Measurements from ENCODE around the gene DOCK1.

Gene DOCK1

GRCh38 chr10:127179612-127180250 is 274.5 kb downstream of the DOCK1 start:
- ATAC-seq (replicated peaks) = no peak
- peaks cover 0 to 3% of the 10 kb centered on the region in 2 donors for H3K9me3 Mint-ChIP-seq

GRCh38 chr10:127182161-127182560 is 276.9 kb downstream of the DOCK1 start:
- ATAC-seq (replicated peaks) = no peak

More at GRCh38 chr10:127179612-127180250, 274.5 kb downstream of the DOCK1 start:
- Mint-ChIP-seq H3K27ac (no peak overlapping the region), H3K36me3 (ENCODE audit: insufficient read depth) (no peaks in the 10 kb centered on the region), H3K4me3 (no peak overlapping the region), H3K27me3 (peaks cover 9 to 21% of the 10 kb centered on the region in 2 donors), H3K4me1 (ENCODE audit: low read depth in 2 of 2) (no peaks in the 10 kb centered on the region)
- no peak for DNase-seq

GRCh38 chr10:127184582-127184981 is 279.4 kb downstream of the DOCK1 start:
- Mint-ChIP-seq H3K9me3 (peaks cover 0 to 6% of the 10 kb centered on the region in 2 donors), H3K36me3 (ENCODE audit: insufficient read depth) (no peaks in the 10 kb centered on the region), H3K27ac (no peak overlapping the region), H3K4me1 (ENCODE audit: low read depth in 2 of 2) (no peaks in the 10 kb centered on the region), H3K4me3 (no peak overlapping the region), H3K27me3 (peaks cover 12 to 14% of the 10 kb centered on the region in 2 donors)
- DNase-seq = no peak
- ATAC-seq (replicated peaks) = no peak

More at GRCh38 chr10:127182161-127182560, 276.9 kb downstream of the DOCK1 start:
- H3K4me1 Mint-ChIP-seq (ENCODE audit: low read depth in 2 of 2) = no peaks in the 10 kb centered on the region
- no peak overlapping the region for H3K4me3 Mint-ChIP-seq
- no peak overlapping the region for H3K27ac Mint-ChIP-seq
- no peaks in the 10 kb centered on the region for H3K36me3 Mint-ChIP-seq (ENCODE audit: insufficient read depth)
- H3K9me3 Mint-ChIP-seq = peaks cover 0 to 5% of the 10 kb centered on the region in 2 donors
- H3K27me3 Mint-ChIP-seq = peaks cover 9 to 21% of the 10 kb centered on the region in 2 donors
- DNase-seq = no peak

- H3K27me3 Mint-ChIP-seq = peaks cover 14 to 23% of the 10 kb centered on the region in 2 donors
- DNase-seq (no peak), ATAC-seq (replicated peaks) (no peak)
- no peaks in the 10 kb centered on the region for H3K36me3 Mint-ChIP-seq (ENCODE audit: insufficient read depth)
- no peaks in the 10 kb centered on the region for H3K4me1 Mint-ChIP-seq (ENCODE audit: low read depth in 2 of 2)
- H3K27ac Mint-ChIP-seq = no peak overlapping the region
- H3K4me3 Mint-ChIP-seq = no peak overlapping the region
- H3K9me3 Mint-ChIP-seq = peaks cover 0 to 6% of the 10 kb centered on the region in 2 donors
Measured at GRCh38 chr10:127186813-127187212, 281.6 kb downstream of the DOCK1 start.

- Mint-ChIP-seq H3K27me3 (peaks cover 23 to 31% of the 10 kb centered on the region in 2 donors), H3K4me3 (no peak overlapping the region), H3K36me3 (ENCODE audit: insufficient read depth) (no peaks in the 10 kb centered on the region), H3K27ac (no peak overlapping the region), H3K4me1 (ENCODE audit: low read depth in 2 of 2) (no peaks in the 10 kb centered on the region), H3K9me3 (peaks cover 0 to 6% of the 10 kb centered on the region in 2 donors)
- DNase-seq (no peak), ATAC-seq (replicated peaks) (no peak)
Measured at GRCh38 chr10:127189226-127189625, 284.0 kb downstream of the DOCK1 start.

- Mint-ChIP-seq H3K27ac (no peak overlapping the region), H3K4me3 (no peak overlapping the region), H3K27me3 (peaks cover 24 to 31% of the 10 kb centered on the region in 2 donors), H3K9me3 (peaks cover 0 to 3% of the 10 kb centered on the region in 2 donors), H3K36me3 (ENCODE audit: insufficient read depth) (no peaks in the 10 kb centered on the region), H3K4me1 (ENCODE audit: low read depth in 2 of 2) (no peaks in the 10 kb centered on the region)
- ATAC-seq (replicated peaks) (no peak), DNase-seq (no peak)
Measured at GRCh38 chr10:127190427-127190826, 285.2 kb downstream of the DOCK1 start.

- no peak for DNase-seq
- Mint-ChIP-seq H3K9me3 (no peaks in the 10 kb centered on the region), H3K4me1 (ENCODE audit: low read depth in 2 of 2) (no peaks in the 10 kb centered on the region), H3K36me3 (ENCODE audit: insufficient read depth) (no peaks in the 10 kb centered on the region), H3K27ac (no peak overlapping the region), H3K27me3 (peaks cover 28 to 45% of the 10 kb centered on the region in 2 donors), H3K4me3 (no peak overlapping the region)
- no peak for ATAC-seq (replicated peaks)
Measured at GRCh38 chr10:127193125-127193524, 287.9 kb downstream of the DOCK1 start.

GRCh38 chr10:127194111-127194510 is 288.9 kb downstream of the DOCK1 start:
- Mint-ChIP-seq H3K4me3 (no peak overlapping the region), H3K27me3 (peaks cover 32 to 51% of the 10 kb centered on the region in 2 donors), H3K36me3 (ENCODE audit: insufficient read depth) (no peaks in the 10 kb centered on the region), H3K27ac (no peak overlapping the region), H3K4me1 (ENCODE audit: low read depth in 2 of 2) (no peaks in the 10 kb centered on the region), H3K9me3 (no peaks in the 10 kb centered on the region)
- DNase-seq (no peak), ATAC-seq (replicated peaks) (no peak)

- DNase-seq = no peak
- no peaks in the 10 kb centered on the region for H3K4me1 Mint-ChIP-seq (ENCODE audit: low read depth in 2 of 2)
- no peak overlapping the region for H3K4me3 Mint-ChIP-seq
- ATAC-seq (replicated peaks) = no peak
- no peak overlapping the region for H3K27ac Mint-ChIP-seq
- H3K9me3 Mint-ChIP-seq = no peaks in the 10 kb centered on the region
- peaks cover 32 to 51% of the 10 kb centered on the region in 2 donors for H3K27me3 Mint-ChIP-seq
- no peaks in the 10 kb centered on the region for H3K36me3 Mint-ChIP-seq (ENCODE audit: insufficient read depth)
Measured at GRCh38 chr10:127194599-127194998, 289.4 kb downstream of the DOCK1 start.

- DNase-seq (no peak), ATAC-seq (replicated peaks) (no peak)
- Mint-ChIP-seq H3K4me1 (ENCODE audit: low read depth in 2 of 2) (no peaks in the 10 kb centered on the region), H3K4me3 (no peak overlapping the region), H3K36me3 (ENCODE audit: insufficient read depth) (no peaks in the 10 kb centered on the region), H3K27me3 (peaks cover 32 to 51% of the 10 kb centered on the region in 2 donors), H3K9me3 (no peaks in the 10 kb centered on the region), H3K27ac (no peak overlapping the region)
Measured at GRCh38 chr10:127195041-127195506, 289.8 kb downstream of the DOCK1 start.

GRCh38 chr10:127195571-127196281 is 290.5 kb downstream of the DOCK1 start:
- Mint-ChIP-seq H3K4me1 (ENCODE audit: low read depth in 2 of 2) (no peaks in the 10 kb centered on the region), H3K4me3 (no peak overlapping the region), H3K27ac (no peak overlapping the region), H3K27me3 (peaks cover 32 to 49% of the 10 kb centered on the region in 2 donors), H3K9me3 (no peaks in the 10 kb centered on the region), H3K36me3 (ENCODE audit: insufficient read depth) (no peaks in the 10 kb centered on the region)
- no peak for DNase-seq
- no peak for ATAC-seq (replicated peaks)

GRCh38 chr10:127196282-127197153 is 291.3 kb downstream of the DOCK1 start, which contains the start of gene INSYN2A:
TSS of gene INSYN2A (minus strand) at chr10:127196591. CDS start at chr10:127176395, 20,196 bp downstream.
- Mint-ChIP-seq H3K9me3 (no peaks in the 10 kb centered on the region), H3K27ac (no peak within 1 kb of the TSS), H3K27me3 (peaks cover 32 to 41% of the 10 kb centered on the region in 2 donors), H3K4me3 (no peak within 1 kb of the TSS), H3K4me1 (ENCODE audit: low read depth in 2 of 2) (no peaks in the 10 kb centered on the region), H3K36me3 (ENCODE audit: insufficient read depth) (no peaks in the 10 kb centered on the region)
- DNase-seq (no peak), ATAC-seq (replicated peaks) (no peak)

GRCh38 chr10:127197154-127197432 is 291.9 kb downstream of the DOCK1 start:
- Mint-ChIP-seq H3K27me3 (peaks cover 32 to 40% of the 10 kb centered on the region in 2 donors), H3K9me3 (no peaks in the 10 kb centered on the region), H3K36me3 (ENCODE audit: insufficient read depth) (no peaks in the 10 kb centered on the region), H3K27ac (no peak overlapping the region), H3K4me3 (no peak overlapping the region), H3K4me1 (ENCODE audit: low read depth in 2 of 2) (no peaks in the 10 kb centered on the region)
- no peak for ATAC-seq (replicated peaks)
- no peak for DNase-seq
